Vagina (tissue), 2 donors: Measurements from ENCODE around the gene HAGHL.

ENCODE experiments used
- POLR2A ChIP-seq, 2 donors: fragments of 450-650 bp; IDR thresholded peaks; one replicate each; pipeline ENCODE4 v1.6.1; 2017; ENCODE audit warnings: antibody characterized with exemption in 2 of 2, mild to moderate bottlenecking in 2 of 2, moderate library complexity in 2 of 2
- POLR2AphosphoS5 ChIP-seq, 2 donors: sonication (generic); formaldehyde crosslinking; IDR thresholded peaks; one replicate each; pipeline ENCODE4 v1.9.0; 2017; ENCODE audit warnings: antibody characterized with exemption in 2 of 2, mild to moderate bottlenecking in 2 of 2, low read depth in 1 of 2; ENCODE audit not compliant: insufficient read depth in 1 of 2
- TF ChIP-seq, protein P1 (sequence below), 3 experiments: fragments of 450-650 bp in 2 of 3; fragments of 200-600 bp in 1 of 3; sonication (generic) in 1 of 3; IDR thresholded peaks; one replicate each; pipeline ENCODE4 v1.5.1; 2017 to 2019; ENCODE audit warnings: antibody characterized with exemption in 3 of 3, mild to moderate bottlenecking in 2 of 3, moderate library complexity in 2 of 3

DNA sequence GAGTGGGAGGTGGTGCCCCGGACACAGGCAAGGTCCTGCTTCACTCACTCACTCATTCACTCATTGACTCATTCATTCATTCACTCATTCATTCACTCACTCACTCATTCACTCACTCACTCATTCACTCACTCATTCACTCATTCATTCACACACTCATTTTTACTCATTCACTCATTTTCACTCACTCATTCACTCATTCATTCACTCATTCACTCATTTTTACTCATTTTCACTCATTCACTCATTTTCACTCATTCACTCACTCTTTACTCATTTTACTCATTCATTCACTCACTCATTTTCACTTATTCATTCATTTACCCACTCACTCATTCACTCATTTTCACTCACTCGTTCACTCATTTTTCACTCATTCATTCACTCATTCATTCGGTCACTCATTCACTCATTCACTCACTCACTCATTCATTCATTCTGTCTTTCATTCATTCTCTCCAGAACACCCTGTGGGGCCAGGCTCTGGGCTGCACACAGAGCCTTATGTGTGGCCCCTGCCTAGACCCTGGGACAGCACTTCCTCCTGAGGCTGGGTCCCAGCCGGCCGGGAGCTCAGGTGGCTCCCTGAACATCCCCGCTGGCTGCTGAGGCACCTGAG lies 52.1 kb downstream of the HAGHL start:
- TF ChIP-seq POLR2A (IDR thresholded peaks at IDR 0.05): no peak
- TF ChIP-seq, protein P1, sequence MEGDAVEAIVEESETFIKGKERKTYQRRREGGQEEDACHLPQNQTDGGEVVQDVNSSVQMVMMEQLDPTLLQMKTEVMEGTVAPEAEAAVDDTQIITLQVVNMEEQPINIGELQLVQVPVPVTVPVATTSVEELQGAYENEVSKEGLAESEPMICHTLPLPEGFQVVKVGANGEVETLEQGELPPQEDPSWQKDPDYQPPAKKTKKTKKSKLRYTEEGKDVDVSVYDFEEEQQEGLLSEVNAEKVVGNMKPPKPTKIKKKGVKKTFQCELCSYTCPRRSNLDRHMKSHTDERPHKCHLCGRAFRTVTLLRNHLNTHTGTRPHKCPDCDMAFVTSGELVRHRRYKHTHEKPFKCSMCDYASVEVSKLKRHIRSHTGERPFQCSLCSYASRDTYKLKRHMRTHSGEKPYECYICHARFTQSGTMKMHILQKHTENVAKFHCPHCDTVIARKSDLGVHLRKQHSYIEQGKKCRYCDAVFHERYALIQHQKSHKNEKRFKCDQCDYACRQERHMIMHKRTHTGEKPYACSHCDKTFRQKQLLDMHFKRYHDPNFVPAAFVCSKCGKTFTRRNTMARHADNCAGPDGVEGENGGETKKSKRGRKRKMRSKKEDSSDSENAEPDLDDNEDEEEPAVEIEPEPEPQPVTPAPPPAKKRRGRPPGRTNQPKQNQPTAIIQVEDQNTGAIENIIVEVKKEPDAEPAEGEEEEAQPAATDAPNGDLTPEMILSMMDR (IDR thresholded peaks at IDR 0.05): no peak
- TF ChIP-seq POLR2AphosphoS5 (IDR thresholded peaks at IDR 0.05; ENCODE audit: insufficient read depth in 1 of 2, low read depth in 1 of 2): no peak
